Measurements from ENCODE around the gene SLC25A40.
"Not testable (repeated sequence)": the region's sequence is repeated elsewhere in the genome, so short reads cannot be mapped to it uniquely, and the experiment has no call there.

Gene SLC25A40

DNA sequence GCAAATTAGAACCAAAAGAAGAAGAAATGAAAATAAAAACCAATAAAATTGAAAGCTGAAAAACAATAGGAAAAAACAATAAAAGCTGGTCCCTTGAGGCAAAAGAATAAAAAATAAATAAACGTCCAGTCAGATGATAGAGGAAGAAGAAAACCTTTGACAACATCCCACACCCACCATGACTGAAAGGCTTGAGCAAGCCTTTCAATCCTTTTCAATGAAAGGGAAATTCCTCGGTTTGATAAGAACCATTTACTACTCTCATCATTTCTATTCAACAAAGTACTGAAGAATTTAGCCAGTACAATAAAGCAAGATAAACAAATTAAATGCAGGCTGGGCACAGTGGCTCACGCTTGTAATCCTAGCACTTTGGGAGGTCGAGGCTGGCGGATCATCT lies 3.8 kb downstream of the SLC25A40 start:
- no peak for DNase-seq

DNA sequence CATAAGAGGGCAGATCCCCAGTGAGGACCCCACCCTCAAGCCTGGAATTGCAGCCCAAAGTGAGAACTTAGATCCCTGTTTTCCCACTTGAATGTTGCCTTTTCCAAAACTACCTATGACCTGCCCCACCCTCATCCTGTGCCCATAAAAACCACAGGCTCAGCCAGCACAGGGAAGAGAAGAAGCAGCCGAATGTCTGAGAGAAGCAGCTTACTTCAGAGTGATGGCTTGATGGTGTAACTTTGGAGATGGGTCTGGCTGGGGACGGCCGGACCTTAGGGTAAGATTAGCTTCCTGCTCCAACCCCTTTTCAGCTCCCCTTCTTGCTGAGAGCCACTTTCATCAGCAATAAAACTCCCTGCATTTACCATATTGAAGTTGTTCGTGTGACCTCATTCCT lies 5.7 kb downstream of the SLC25A40 start:
- no peak for DNase-seq

DNA sequence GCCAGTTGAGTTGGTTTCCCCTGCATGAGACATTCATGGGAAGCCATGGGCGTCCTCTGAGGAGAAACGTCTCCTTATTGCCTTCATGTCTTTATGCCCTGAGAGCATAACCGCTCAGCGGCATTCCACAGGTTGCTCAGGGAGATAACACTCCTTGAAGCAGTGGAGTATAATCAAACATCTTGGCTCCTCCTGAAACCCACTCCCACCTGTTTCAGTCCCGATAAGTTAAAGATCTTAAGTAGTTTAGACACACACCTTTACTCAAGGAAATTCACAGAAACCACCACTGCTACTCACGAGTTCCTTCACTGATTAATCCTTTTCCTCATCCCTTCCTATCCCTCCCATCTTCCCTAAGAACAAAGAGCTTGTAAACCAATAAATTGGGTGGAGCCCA lies 9.6 kb downstream of the SLC25A40 start:
- DNase-seq, result not testable (repeated sequence)

DNA sequence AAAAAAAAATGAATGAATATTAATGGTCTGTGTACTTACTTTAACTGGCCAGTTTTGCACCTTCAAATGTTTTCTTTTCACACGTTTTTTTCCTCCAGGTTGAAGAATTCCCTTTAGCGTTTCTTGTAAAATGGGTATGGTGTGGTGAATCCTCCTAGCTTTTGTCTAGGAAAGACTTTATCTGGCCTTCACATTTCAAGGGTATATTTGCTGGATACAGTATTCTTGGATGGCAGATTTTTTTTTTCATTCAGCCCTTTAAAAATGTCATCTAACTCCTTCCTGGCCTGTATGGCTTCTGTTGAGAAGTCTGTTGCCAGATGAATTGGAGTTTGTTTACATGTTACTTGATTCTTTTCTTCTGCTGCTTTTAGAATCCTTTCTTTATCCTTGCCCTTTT lies 10.1 kb downstream of the SLC25A40 start:
- DNase-seq, result no peak

DNA sequence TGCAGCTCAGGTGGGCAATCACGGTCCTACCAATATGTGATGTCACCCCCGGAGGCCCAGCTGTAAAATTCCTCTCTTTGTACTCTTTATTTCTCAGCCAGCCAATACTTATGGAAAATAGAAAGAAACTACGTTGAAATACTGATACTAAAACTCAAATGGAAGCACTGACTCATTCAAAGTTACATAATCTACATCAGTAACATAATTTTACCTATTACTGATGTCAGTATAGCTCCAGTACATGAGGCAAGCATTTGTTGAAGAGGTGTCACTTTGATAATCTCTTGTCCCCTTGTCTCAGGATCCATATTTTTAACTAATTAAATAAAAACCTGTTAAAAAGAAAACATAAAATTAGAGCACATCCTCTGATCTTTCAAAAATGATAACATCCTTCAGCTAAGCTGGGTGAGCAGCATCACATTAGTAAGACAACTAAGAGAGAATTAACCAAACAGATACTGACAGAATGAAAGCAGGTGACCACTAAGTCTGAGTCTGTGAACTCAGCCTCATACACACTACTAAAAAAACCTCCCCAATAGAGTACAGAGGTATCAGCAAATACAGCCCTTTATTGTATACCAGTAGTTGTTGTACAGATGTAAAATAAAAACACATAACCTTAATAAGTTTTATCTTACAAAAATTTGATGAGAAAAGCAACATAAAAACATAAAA lies 17.6 kb downstream of the SLC25A40 start:
- no peak for DNase-seq

DNA sequence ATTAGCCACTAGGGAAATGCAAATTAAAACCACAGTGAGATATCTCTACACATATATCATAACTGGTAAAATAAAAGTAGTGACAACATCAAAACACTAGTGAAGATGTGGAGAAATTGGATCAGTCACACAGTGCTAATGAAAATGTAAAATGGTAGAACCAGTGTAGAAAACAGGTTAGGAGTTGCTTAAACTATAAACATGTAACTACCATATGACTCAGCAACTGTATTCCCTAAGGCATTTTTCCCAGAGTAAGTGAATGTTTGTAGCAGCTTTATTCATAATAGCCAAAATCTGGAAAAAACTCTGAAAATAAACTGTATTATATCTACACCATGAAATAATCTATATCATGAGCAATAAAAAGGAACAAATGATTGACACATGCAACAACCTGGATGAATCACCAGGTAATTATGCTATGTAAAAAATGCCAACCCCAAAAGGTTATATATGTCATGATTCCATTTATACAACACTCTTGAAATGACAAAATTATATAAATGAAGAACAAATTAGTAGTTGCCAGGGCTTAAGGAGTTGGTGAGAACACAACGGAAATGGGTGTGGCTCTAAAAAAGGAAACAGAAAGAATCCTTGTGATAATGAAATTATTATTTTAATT lies 22.8 kb downstream of the SLC25A40 start:
- no peak for DNase-seq

DNA sequence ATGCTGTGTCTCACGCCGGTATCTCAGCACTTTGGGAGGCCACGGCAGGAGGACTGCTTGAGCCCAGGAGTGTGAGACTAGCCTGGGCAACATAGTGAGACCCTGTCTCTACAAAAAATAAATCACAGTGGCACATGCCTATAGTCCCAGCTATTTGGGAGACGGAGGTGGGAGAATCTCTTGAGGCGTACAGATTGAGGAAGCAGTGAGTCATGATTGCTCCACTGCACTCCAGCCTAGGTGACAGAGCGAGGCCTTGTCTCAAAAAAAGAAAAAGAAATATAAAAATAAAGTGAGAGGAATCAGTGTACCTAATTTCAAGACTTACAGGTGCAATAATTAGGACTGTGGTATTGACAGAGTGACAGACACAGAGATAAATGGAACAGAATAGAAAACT lies 23.9 kb downstream of the SLC25A40 start:
- DNase-seq, result no peak

DNA sequence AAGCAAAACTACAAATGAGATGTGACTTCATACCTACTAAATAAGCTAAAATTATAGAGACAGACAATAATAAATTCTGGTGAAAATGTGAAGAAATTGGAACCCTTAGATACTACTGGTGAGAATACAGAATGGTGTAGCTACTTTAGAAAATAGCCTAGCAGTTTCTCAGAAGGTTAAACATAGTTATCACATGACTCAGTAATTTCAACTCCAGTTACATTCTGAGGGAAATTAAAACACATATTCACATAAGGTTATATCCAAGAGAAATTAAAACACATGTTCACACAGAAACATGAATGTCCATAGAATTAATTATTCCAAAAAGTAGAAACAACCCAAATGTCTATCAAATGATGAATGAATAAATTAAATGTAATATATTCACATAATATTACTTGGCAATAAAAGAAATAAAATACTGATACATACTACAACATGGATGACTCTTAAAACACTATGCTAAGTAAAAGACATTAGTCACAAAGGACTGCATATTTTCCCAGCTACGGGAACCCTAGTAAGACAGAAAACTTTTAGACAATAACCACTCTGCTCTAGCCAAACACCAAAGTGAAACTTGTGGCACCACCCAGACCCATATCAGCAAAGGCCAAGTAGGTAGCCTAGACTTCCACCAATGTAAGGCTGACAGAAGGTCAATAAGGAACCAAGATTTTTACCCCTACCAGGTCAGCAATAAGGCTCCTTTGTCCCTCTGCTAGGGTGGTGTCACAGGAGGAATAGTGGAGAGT lies 25.1 kb downstream of the SLC25A40 start:
- no peak for DNase-seq

DNA sequence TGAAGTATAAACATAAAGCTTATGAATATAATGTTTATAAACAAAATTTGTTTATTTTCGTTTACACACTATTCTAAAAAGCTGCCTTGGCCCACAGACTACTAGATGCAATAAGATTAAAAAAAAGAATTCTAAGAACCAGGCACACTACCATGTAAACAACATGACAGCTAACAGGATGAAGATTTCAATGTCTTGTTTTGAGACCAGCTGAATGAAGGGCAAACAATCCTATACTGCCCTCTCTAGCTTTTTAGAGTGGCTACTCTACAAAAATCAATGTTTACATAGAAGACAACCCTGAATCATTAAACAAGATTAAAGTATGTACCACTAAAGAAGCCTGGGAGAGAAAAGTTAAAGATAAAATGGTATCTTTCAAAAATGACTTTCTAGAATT lies 38.6 kb downstream of the SLC25A40 start:
- DNase-seq, result no peak

DNA sequence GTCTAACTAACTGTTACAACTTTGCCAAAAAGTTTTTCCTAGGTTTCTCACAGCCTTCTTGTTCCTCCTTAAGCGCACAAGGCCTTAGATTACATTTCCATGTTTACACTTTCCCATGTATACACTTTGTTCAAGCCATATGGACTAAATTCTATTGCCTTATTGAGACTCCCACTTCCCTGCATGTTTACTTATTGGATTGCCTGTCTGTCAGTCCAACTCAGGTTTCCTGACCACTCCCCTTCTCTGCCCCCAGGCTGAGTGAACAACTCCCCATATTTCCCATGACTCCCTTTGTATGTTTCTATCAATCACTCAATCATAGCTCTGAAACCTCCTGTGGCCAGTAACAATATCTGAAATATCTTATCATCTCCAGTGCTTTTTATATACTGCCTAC lies 43.0 kb downstream of the SLC25A40 start:
- no peak for DNase-seq

DNA sequence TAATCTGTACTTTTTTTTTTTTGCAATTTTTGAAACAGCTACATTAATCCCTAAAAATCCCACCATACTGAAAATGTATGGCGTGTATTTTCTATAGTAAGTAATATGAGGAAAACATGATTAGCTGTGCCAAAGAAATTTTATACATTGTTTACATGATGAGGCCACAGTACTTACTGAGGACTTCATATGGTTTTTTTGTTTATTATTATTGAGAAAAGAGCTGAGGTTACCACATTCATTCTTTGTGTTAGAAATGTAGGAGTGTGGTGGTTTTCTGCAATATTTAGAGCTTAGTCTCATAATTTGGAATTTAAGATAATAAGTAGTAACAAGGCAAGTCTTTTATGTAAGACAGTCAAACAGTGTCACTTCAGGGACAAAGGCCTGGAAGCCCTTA lies 45.1 kb downstream of the SLC25A40 start:
- DNase-seq, result no peak

DNA sequence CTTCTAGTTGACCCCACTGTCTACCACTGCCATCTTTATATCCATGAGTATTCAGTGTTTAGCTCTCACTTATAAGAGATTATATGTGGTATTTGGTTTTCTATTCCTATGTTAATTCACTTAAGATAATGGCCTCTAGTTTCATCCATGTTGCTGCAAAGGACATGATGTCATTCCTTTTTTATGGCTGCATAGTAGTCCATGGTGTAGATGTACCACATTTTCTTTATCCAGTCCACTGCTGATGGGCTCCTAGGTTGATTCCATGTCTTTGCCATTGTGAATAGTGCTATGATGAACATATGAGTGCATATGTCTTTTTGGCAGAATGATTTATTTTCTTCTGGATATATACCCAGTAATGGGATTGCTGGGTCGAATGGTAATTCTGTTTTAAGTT lies 47.8 kb downstream of the SLC25A40 start:
- not testable (repeated sequence) for DNase-seq

DNA sequence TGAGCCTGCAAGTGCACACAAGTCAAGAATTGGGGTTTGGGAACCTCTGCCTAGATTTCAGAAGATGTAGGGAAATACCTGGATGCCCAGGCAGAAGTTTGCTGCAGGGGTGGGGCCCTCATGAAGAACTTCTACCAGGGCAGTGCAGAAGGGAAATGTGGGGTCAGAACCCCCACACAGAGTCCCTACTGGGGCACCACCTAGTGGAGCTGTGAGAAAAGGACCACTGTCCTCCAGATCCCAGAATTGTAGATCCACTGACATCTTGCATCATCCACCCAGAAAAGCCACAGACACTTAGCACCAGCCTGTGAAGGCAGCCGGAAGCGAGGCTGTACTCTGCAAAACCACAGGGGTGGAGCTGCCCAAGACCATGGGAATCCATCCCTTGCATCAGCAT lies 50.8 kb downstream of the SLC25A40 start:
- DNase-seq, result not testable (repeated sequence)

DNA sequence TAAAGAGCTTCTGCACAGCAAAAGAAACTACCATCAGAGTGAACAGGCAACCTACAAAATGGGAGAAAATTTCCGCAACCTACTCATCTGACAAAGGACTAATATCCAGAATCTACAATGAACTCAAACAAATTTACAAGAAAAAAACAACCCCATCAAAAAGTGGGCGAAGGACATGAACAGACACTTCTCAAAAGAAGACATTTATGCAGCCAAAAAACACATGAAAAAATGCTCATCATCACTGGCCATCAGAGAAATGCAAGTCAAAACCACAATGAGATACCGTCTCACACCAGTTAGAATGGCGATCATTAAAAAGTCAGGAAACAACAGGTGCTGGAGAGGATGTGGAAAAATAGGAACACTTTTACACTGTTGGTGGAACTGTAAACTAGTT lies 54.1 kb downstream of the SLC25A40 start:
- DNase-seq, result not testable (repeated sequence)

DNA sequence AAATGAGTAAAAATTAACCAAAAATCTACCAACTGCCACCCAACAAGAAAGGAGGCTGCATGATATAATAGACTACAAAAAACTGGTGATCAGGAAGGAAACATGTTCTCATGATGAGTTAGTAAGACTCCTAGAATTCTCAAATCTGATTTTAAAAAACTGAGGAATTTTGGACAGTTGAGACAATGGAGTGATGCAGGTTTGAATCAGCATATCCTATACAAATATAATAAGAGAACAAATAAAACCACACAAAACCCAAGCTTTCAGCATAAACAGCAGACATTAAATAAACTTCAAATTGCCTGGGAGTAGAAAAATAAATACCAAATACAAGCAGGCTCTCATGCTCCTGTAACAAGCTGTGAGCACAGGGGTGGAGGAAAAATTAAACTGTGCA lies 57.8 kb downstream of the SLC25A40 start:
- no peak for DNase-seq

DNA sequence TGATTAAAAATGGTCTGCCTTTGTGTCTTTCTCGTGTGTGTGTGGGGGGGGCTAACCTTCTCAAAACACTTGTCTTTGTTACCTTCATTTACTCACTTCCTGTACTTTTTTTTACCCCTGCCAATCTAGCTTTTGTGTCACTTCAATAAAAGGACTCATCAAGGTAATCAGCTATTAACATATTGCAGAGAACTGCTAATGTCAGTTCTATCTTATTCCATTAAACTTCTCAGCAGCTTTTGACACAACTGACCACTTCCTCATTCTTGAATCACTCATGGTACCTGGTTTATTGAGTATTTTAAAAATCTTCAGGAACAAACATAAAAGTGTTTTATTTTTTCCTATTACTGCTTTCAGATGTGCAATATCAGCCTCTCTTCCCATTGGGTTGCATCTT lies 59.8 kb downstream of the SLC25A40 start:
- no peak for DNase-seq

DNA sequence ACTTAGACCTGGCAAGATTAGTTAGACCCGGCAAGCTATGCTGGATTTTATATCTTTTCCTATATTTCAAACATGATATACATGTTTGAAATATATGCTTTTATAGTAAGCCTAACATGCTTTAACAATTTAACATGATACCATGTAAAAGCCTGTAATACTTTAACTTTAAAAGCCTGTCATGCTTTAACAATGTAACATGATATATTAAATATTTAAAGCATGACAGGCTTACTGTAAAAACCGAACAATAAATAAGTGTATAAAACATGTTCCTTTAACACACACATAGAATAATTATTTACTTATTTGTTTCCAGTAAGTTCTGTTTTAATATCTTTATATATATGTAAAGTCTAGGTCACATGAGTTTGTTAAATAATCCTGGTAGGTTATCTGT lies 65.4 kb downstream of the SLC25A40 start:
- DNase-seq, result no peak

DNA sequence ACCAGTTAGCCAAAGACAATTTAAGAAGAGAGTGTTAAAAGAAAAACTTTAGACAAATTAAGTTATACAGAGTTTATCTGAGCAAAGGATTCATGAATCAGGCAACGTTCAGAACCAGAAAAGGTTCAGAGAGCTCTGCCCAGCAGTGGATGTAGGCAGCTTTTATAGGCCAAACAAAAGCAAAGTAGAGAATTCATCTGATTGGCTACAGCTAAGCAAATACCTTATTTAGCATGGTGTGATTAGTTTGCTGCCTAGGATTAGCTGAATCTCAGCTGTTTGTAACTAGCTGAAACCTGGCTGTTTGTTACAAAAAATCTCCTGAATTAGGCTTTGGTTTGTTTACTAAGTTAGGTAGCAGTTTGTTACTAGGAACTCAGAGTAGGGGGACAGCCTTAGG lies 66.0 kb downstream of the SLC25A40 start:
- DNase-seq, result no peak

DNA sequence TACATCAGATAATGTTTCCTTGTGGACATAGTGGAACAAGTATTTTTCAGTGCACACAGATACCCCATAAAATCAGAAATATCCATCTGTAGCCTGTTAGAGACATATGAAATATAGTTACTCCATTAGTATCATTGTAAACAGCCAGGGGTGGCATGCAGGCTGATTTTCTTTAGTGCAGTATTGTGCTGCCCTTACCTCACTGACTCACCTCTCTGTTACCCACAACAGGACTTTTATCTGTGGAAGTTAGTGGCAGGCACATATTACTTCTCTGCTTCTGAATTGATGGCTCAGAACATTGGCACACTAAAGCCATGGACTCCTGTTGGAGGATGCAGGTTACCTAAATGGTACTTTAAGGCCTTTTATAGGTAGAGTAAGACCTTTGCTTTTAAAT lies 70.0 kb downstream of the SLC25A40 start:
- DNase-seq, result no peak

DNA sequence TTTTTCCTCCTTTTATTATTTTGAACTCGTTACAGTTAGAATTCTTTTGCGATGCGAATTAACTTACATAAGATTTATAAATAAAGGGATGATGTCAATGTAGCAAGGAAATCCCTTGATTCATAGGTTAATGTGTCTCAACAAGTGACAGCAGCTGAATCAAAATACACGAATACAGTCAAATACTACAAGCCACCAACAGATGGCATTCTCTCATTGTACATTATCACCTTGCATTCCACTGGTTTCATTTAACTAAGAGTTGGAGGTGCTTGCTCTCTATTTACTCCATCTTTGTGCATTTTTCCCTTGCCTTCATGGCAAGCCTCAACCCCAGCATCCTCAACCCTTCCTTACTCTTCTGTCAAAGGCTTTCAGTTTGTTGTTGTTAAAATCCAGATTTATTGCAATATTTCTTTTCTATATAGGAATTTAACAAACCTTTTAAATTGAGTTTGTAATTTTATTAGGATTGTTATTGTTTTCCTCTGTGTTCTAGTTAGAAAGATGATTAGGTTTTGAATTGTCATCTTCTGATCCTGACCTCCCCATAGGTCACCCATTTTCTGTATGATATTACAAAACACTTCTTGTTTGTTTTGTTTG lies 78.3 kb downstream of the SLC25A40 start:
- peak in 1 of 51 donors; percentile 13 for DNase-seq

DNA sequence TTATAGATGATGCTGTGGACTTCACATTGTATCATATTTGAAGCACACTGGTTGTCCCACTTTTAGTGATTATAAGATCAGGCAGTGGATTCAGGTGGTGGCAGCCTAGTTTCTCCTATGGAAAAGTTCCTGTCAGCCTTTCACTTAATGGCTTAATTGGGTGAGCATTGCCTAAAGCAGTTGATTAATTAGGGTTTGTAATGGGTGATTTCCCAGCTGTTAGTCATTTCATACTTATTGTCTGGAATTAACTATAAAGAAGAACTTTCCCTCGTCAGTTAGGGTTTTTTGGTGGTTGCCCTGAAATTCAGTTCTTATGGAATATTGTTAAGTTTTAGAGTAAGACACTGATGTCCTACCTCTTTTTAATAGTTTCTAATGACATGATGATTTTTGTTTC lies 78.8 kb downstream of the SLC25A40 start:
- DNase-seq, result no peak

DNA sequence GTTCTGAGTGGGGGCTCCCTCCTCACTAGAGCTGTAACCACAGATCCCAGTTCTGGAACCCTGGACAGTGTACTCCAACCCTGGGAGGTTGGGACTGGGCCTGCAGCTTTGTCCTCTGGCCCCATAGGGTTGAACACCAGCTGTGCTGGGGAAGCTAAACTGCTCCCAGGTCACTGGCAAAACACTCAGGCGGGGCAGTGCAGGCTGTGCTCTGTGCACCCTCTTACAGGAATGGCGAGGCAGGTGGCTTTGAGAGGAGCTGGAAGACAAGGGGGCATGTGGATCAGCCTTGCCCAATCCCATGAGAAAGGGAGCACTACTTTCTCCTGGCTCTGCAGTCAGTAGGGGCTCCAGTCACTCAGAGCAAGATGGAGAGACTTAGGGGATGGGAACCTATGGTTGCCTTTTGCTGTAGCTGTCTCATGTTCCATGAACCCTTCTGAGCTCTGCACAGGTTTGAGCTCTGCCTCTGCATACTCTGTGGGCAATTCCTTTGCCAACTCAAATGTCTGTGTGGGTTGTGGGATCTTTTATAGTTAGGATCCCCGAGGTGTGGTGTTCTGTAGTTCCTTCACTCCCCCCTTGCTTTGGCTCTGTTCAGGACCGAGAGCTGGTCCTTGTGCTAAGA lies 90.7 kb downstream of the SLC25A40 start:
- DNase-seq, result no peak
